ENCODE data around the gene LRBA. TPM values are rescaled to one million over a fixed set of nuclear protein-coding genes. Genes with fewer than 3 reads are reported as not detected.

The LRBA gene
- total RNA-seq, 1 experiment from 2014 or later: 77.4 TPM

GRCh38 chr4:150570862-150571261, 444.2 kb downstream of the LRBA start:
- Histone ChIP-seq H3K79me2 (ENCODE audit: low read depth) (no peaks in the 10 kb centered on the region), H3K27me3 (ENCODE audit: insufficient read depth, low read depth) (no peaks in the 10 kb centered on the region), H3K9me3 (ENCODE audit: insufficient read depth, low read depth) (no peaks in the 10 kb centered on the region), H3K4me2 (no peak overlapping the region), H3F3A (ENCODE audit: insufficient read depth, low read depth) (no peaks in the 10 kb centered on the region), H2AFZ (no peak overlapping the region), H3K36me3 (ENCODE audit: low read depth) (no peaks in the 10 kb centered on the region), H4K20me1 (ENCODE audit: insufficient read depth) (no peaks in the 10 kb centered on the region), H3K9me2 (ENCODE audit: insufficient read depth) (no peaks in the 10 kb centered on the region), H3K4me1 (replicated peaks; ENCODE audit: insufficient read depth) (no peaks in the 10 kb centered on the region), H3K4me3 (no peak overlapping the region), H3K27ac (no peak overlapping the region)
- no peak for TF ChIP-seq CTCF (conservative IDR thresholded peaks at IDR 0.05)
- TF ChIP-seq EZH2 (IDR thresholded peaks at IDR 0.05; ENCODE audit: low read depth): no peak
- ChIA-PET CTCF (no interaction called here), POLR2A (ENCODE audit: unreplicated experiment) (no interaction called here)
- intact Hi-C loops (cut with micrococcal nuclease; ENCODE audit: unreplicated experiment): no loop called here
- BruUV-seq (replicated peaks): no TSS peak
- DNase-seq: no peak

GRCh38 chr4:150569998-150570535, 445.0 kb downstream of the LRBA start:
- H3K36me3 ChIP-seq (ENCODE audit: low read depth): no peaks in the 10 kb centered on the region
- TF ChIP-seq EZH2 (IDR thresholded peaks at IDR 0.05; ENCODE audit: low read depth) (no peak), CTCF (conservative IDR thresholded peaks at IDR 0.05) (no peak)
- POLR2A ChIA-PET (ENCODE audit: unreplicated experiment): no interaction called here
- no peak overlapping the region for H3K27ac ChIP-seq
- no peaks in the 10 kb centered on the region for H3K79me2 ChIP-seq (ENCODE audit: low read depth)
- H3K27me3 ChIP-seq (ENCODE audit: insufficient read depth, low read depth): no peaks in the 10 kb centered on the region
- intact Hi-C loops (cut with micrococcal nuclease; ENCODE audit: unreplicated experiment): no loop called here
- DNase-seq: no peak
- no peak overlapping the region for H2AFZ ChIP-seq
- no peak overlapping the region for H3K4me2 ChIP-seq
- no peaks in the 10 kb centered on the region for H3K9me3 ChIP-seq (ENCODE audit: insufficient read depth, low read depth)
- no peaks in the 10 kb centered on the region for H3K9me2 ChIP-seq (ENCODE audit: insufficient read depth)
- CTCF ChIA-PET: no interaction called here
- H4K20me1 ChIP-seq (ENCODE audit: insufficient read depth): no peaks in the 10 kb centered on the region
- H3K4me3 ChIP-seq: no peak overlapping the region
- no peaks in the 10 kb centered on the region for H3K4me1 ChIP-seq (replicated peaks; ENCODE audit: insufficient read depth)
- H3F3A ChIP-seq (ENCODE audit: insufficient read depth, low read depth): no peaks in the 10 kb centered on the region
- no TSS peak for BruUV-seq (replicated peaks)

GRCh38 chr4:150569384-150569987, 445.6 kb downstream of the LRBA start:
- Histone ChIP-seq H3K27ac (no peak overlapping the region), H4K20me1 (ENCODE audit: insufficient read depth) (no peaks in the 10 kb centered on the region), H3K4me3 (no peak overlapping the region), H3K27me3 (ENCODE audit: insufficient read depth, low read depth) (no peaks in the 10 kb centered on the region), H3K4me2 (no peak overlapping the region), H3F3A (ENCODE audit: insufficient read depth, low read depth) (no peaks in the 10 kb centered on the region), H2AFZ (no peak overlapping the region), H3K79me2 (ENCODE audit: low read depth) (no peaks in the 10 kb centered on the region), H3K36me3 (ENCODE audit: low read depth) (no peaks in the 10 kb centered on the region), H3K9me3 (ENCODE audit: insufficient read depth, low read depth) (no peaks in the 10 kb centered on the region), H3K4me1 (replicated peaks; ENCODE audit: insufficient read depth) (no peaks in the 10 kb centered on the region), H3K9me2 (ENCODE audit: insufficient read depth) (no peaks in the 10 kb centered on the region)
- intact Hi-C loops (cut with micrococcal nuclease; ENCODE audit: unreplicated experiment): no loop called here
- ChIA-PET POLR2A (ENCODE audit: unreplicated experiment) (no interaction called here), CTCF (no interaction called here)
- TF ChIP-seq CTCF (conservative IDR thresholded peaks at IDR 0.05) (no peak), EZH2 (IDR thresholded peaks at IDR 0.05; ENCODE audit: low read depth) (no peak)
- no TSS peak for BruUV-seq (replicated peaks)
- DNase-seq: no peak

Measured in PC-9 (cell line).